ENCODE results near the gene ABR. TPM values are rescaled to one million over a fixed set of nuclear protein-coding genes. Genes with fewer than 3 reads are reported as not detected.

The ABR gene
- polyA plus RNA-seq, 1 donor from 2014 or later: 34.5 TPM

DNA sequence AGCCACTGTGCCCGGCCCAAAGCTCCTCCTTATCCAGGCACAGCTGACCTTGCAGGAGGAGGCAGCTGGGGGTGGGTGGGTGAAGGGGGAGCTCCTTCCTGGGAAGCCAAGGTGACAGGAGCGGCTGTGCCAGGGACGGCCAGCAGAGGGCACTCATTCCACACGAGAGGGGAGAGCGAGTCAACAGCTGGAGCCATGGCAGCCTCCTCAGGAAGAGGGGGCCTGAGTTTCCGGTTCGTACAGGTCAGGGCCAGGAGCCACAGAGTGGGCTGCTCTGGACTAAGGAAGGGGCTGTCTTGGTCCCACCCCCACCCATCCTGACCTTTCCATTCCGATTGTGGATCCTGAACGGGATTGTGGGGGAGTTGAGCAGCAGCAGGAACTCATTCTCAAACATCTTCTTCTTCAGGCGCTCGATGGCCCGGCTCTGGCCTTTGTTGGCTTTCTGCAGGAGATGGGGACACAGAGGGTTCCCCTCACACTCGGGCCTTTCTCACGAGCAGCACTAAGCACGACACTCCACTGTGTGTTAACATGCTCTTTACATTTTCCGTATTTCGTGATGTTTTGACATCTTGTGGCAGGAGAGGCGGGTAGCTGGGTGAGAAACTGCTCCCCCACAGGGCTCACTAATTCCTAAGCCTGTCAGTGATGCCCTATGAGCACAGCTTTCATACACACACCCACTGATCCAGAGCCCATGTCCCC lies 121.2 kb downstream of the ABR start:
- Histone ChIP-seq H3K4me2 (ENCODE audit: low read length) (no peak overlapping the region), H3K36me3 (ENCODE audit: insufficient read depth, low read length) (peaks cover 16% of the 10 kb centered on the region), H3K79me2 (replicated peaks; ENCODE audit: insufficient read depth, low read length) (no peaks in the 10 kb centered on the region), H3F3A (ENCODE audit: insufficient read depth, low read length, poor library complexity, severe bottlenecking) (no peaks in the 10 kb centered on the region), H4K20me1 (ENCODE audit: insufficient read depth) (no peaks in the 10 kb centered on the region), H2AFZ (ENCODE audit: low read depth, low read length) (no peak overlapping the region), H3K27ac (ENCODE audit: low read length) (no peak overlapping the region), H3K9me3 (ENCODE audit: low read length) (no peaks in the 10 kb centered on the region), H3K4me3 (ENCODE audit: low read length) (no peak overlapping the region), H3K9me2 (ENCODE audit: insufficient read depth, low read length) (no peaks in the 10 kb centered on the region), H3K9ac (ENCODE audit: low read length) (no peak overlapping the region), H3K27me3 (ENCODE audit: insufficient read depth, low read depth, low read length) (no peaks in the 10 kb centered on the region)
- no peak for TF ChIP-seq EZH2 (IDR thresholded peaks at IDR 0.05; ENCODE audit: borderline replicate concordance, insufficient read depth, low read length, poor library complexity, severe bottlenecking)
- no peak for TF ChIP-seq MXI1 (conservative IDR thresholded peaks at IDR 0.05; ENCODE audit: poor library complexity, severe bottlenecking)
- no peak for TF ChIP-seq EP300 (conservative IDR thresholded peaks at IDR 0.05; ENCODE audit: poor library complexity, severe bottlenecking)
- TF ChIP-seq, protein P1, sequence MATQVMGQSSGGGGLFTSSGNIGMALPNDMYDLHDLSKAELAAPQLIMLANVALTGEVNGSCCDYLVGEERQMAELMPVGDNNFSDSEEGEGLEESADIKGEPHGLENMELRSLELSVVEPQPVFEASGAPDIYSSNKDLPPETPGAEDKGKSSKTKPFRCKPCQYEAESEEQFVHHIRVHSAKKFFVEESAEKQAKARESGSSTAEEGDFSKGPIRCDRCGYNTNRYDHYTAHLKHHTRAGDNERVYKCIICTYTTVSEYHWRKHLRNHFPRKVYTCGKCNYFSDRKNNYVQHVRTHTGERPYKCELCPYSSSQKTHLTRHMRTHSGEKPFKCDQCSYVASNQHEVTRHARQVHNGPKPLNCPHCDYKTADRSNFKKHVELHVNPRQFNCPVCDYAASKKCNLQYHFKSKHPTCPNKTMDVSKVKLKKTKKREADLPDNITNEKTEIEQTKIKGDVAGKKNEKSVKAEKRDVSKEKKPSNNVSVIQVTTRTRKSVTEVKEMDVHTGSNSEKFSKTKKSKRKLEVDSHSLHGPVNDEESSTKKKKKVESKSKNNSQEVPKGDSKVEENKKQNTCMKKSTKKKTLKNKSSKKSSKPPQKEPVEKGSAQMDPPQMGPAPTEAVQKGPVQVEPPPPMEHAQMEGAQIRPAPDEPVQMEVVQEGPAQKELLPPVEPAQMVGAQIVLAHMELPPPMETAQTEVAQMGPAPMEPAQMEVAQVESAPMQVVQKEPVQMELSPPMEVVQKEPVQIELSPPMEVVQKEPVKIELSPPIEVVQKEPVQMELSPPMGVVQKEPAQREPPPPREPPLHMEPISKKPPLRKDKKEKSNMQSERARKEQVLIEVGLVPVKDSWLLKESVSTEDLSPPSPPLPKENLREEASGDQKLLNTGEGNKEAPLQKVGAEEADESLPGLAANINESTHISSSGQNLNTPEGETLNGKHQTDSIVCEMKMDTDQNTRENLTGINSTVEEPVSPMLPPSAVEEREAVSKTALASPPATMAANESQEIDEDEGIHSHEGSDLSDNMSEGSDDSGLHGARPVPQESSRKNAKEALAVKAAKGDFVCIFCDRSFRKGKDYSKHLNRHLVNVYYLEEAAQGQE (IDR thresholded peaks at IDR 0.05; ENCODE audit: borderline replicate concordance): no peak
- TF ChIP-seq, protein P2, sequence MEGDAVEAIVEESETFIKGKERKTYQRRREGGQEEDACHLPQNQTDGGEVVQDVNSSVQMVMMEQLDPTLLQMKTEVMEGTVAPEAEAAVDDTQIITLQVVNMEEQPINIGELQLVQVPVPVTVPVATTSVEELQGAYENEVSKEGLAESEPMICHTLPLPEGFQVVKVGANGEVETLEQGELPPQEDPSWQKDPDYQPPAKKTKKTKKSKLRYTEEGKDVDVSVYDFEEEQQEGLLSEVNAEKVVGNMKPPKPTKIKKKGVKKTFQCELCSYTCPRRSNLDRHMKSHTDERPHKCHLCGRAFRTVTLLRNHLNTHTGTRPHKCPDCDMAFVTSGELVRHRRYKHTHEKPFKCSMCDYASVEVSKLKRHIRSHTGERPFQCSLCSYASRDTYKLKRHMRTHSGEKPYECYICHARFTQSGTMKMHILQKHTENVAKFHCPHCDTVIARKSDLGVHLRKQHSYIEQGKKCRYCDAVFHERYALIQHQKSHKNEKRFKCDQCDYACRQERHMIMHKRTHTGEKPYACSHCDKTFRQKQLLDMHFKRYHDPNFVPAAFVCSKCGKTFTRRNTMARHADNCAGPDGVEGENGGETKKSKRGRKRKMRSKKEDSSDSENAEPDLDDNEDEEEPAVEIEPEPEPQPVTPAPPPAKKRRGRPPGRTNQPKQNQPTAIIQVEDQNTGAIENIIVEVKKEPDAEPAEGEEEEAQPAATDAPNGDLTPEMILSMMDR (IDR thresholded peaks at IDR 0.05; ENCODE audit: poor library complexity, severe bottlenecking): no peak

DNA sequence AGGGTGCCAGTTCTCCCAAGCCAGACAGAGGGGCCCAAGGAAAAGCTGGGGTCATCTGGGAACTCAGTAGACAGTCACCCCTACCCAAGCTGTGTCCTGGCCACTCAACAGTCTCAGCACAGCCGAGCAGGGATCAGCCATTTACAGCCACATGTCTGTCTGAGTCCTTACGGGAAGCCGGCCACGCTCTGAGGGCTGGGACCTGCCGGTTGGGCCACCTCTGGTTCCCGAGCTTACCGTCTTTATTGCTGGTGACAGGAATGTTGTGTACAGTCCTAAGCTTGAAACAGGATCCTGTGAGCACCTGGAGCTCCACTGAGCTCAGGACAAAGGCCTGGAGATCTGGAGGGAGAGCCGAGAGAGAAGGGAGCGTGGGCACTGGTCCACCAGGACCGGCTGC lies 123.0 kb downstream of the ABR start:
- H2AFZ ChIP-seq (ENCODE audit: low read depth, low read length): no peak overlapping the region
- no peaks in the 10 kb centered on the region for H3K9me2 ChIP-seq (ENCODE audit: insufficient read depth, low read length)
- H3K36me3 ChIP-seq (ENCODE audit: insufficient read depth, low read length): peaks cover 16% of the 10 kb centered on the region
- H3K4me3 ChIP-seq (ENCODE audit: low read length): no peak overlapping the region
- no peak overlapping the region for H3K4me2 ChIP-seq (ENCODE audit: low read length)
- H3K27ac ChIP-seq (ENCODE audit: low read length): no peak overlapping the region
- no peaks in the 10 kb centered on the region for H4K20me1 ChIP-seq (ENCODE audit: insufficient read depth)
- H3K79me2 ChIP-seq (replicated peaks; ENCODE audit: insufficient read depth, low read length): no peaks in the 10 kb centered on the region
- TF ChIP-seq, protein P2 (IDR thresholded peaks at IDR 0.05; ENCODE audit: poor library complexity, severe bottlenecking): no peak
- TF ChIP-seq EP300 (conservative IDR thresholded peaks at IDR 0.05; ENCODE audit: poor library complexity, severe bottlenecking): no peak
- TF ChIP-seq POLR2AphosphoS5 (IDR thresholded peaks at IDR 0.05): no peak
- no peak for TF ChIP-seq EZH2 (IDR thresholded peaks at IDR 0.05; ENCODE audit: borderline replicate concordance, insufficient read depth, low read length, poor library complexity, severe bottlenecking)
- no peaks in the 10 kb centered on the region for H3K9me3 ChIP-seq (ENCODE audit: low read length)
- H3F3A ChIP-seq (ENCODE audit: insufficient read depth, low read length, poor library complexity, severe bottlenecking): no peaks in the 10 kb centered on the region
- H3K27me3 ChIP-seq (ENCODE audit: insufficient read depth, low read depth, low read length): no peaks in the 10 kb centered on the region
- H3K9ac ChIP-seq (ENCODE audit: low read length): no peak overlapping the region
